PC-3 (cell line): ENCODE results near the gene CRIP3.

Source experiments
- CTCF ChIP-seq: fragments of 300-600 bp; sonication (generic); conservative IDR thresholded peaks from 2 replicates; pipeline ENCODE4 v1.5.1; 2017; ENCODE audit warnings: antibody characterized with exemption, low read depth, mild to moderate bottlenecking, low read length
- EZH2 ChIP-seq: fragments of 300-600 bp; sonication (generic); IDR thresholded peaks from one replicate; pipeline ENCODE4 v1.6.1; 2017; ENCODE audit warnings: antibody characterized with exemption, mild to moderate bottlenecking, low read length; ENCODE audit not compliant: unreplicated experiment
- EZH2phosphoT487 ChIP-seq: fragments of 300-600 bp; sonication (generic); IDR thresholded peaks from 2 replicates; pipeline ENCODE4 v1.6.1; 2018; ENCODE audit warnings: mild to moderate bottlenecking, antibody characterized with exemption, low read length, borderline replicate concordance

GRCh38 chr6:43334466-43335095 is 26.0 kb upstream of the CRIP3 start:
- TF ChIP-seq EZH2: no peak
- TF ChIP-seq CTCF: peak; percentile 79
- TF ChIP-seq EZH2phosphoT487: no peak
